ENCODE data around the gene MMRN2.

- TF ChIP-seq CTCF (IDR thresholded peaks at IDR 0.05) (no peak), JUNB (IDR thresholded peaks at IDR 0.05) (no peak), POLR2A (IDR thresholded peaks at IDR 0.05; ENCODE audit: low read length) (no peak), ESRRA (IDR thresholded peaks at IDR 0.05; ENCODE audit: borderline replicate concordance, low read length) (no peak), EHF (CRISPR knock-in tag; IDR thresholded peaks at IDR 0.05) (no peak), NFE2L2 (conservative IDR thresholded peaks at IDR 0.05; ENCODE audit: low read length) (no peak), RCOR1 (IDR thresholded peaks at IDR 0.05; ENCODE audit: low read depth, low read length) (no peak)
These were observed 52.0 kb downstream of the MMRN2 start for GRCh38 chr10:86905429-86905828.
